HG03159 (cell line): ENCODE data around the gene LAMA3.

Experiments used
- ATAC-seq: cut with Tn5 transposase; IDR thresholded peaks from one replicate; pipeline ENCODE4 v1.9.1; 2021; ENCODE audit warnings: mild to moderate bottlenecking, moderate library complexity; ENCODE audit not compliant: unreplicated experiment

Gene LAMA3

GRCh38 chr18:23849141-23849540 lies 159.9 kb downstream of the LAMA3 start:
- ATAC-seq: no peak

GRCh38 chr18:23850215-23850614 lies 161.0 kb downstream of the LAMA3 start:
- ATAC-seq: no peak

- ATAC-seq: no peak
Measured at GRCh38 chr18:23851470-23852002, 162.3 kb downstream of the LAMA3 start.

GRCh38 chr18:23852236-23853045 lies 163.2 kb downstream of the LAMA3 start:
- ATAC-seq: no peak

- no peak for ATAC-seq
Measured at GRCh38 chr18:23853448-23854195, 164.4 kb downstream of the LAMA3 start.

GRCh38 chr18:23855721-23856120 lies 166.5 kb downstream of the LAMA3 start:
- no peak for ATAC-seq

- ATAC-seq: no peak
Measured at GRCh38 chr18:23856466-23857163, 167.4 kb downstream of the LAMA3 start.

- ATAC-seq: no peak
Measured at GRCh38 chr18:23857164-23857552, 167.9 kb downstream of the LAMA3 start.

GRCh38 chr18:23857756-23858155 lies 168.5 kb downstream of the LAMA3 start:
- no peak for ATAC-seq

- no peak for ATAC-seq
Measured at GRCh38 chr18:23859466-23860336, 170.4 kb downstream of the LAMA3 start.

- ATAC-seq: no peak
Measured at GRCh38 chr18:23861326-23861725, 172.1 kb downstream of the LAMA3 start.

- ATAC-seq: no peak
Measured at GRCh38 chr18:23861805-23862470, 172.7 kb downstream of the LAMA3 start.

GRCh38 chr18:23864624-23865023 lies 175.4 kb downstream of the LAMA3 start:
- ATAC-seq: no peak

- no peak for ATAC-seq
Measured at GRCh38 chr18:23867006-23867405, 177.8 kb downstream of the LAMA3 start.

- no peak for ATAC-seq
Measured at GRCh38 chr18:23868136-23868785, 179.0 kb downstream of the LAMA3 start.

- no peak for ATAC-seq
Measured at GRCh38 chr18:23870676-23871380, 181.6 kb downstream of the LAMA3 start.

GRCh38 chr18:23871410-23871809 lies 182.2 kb downstream of the LAMA3 start:
- peak; percentile 78 for ATAC-seq

- no peak for ATAC-seq
Measured at GRCh38 chr18:23872701-23873550, 183.7 kb downstream of the LAMA3 start.
